OCI-LY7 (cell line): ENCODE results near the gene BICD1. TPM values are rescaled to one million over a fixed set of nuclear protein-coding genes. Genes with fewer than 3 reads are reported as not detected.

Source experiments
- BruUV-seq: library from RNA; stranded (reverse); fragments of 400-500 nt; replicated peaks from 2 replicates; lab custom pipeline; 2021; lab: Mats Ljungman, UMichigan
- CTCF ChIA-PET: fragments of 300-600 bp; sonication (Branson Sonifier 250); formaldehyde crosslinking; loops from one replicate; lab custom pipeline; 2022; ENCODE audit warnings: antibody characterized with exemption; ENCODE audit not compliant: unreplicated experiment; lab: Charles Lee
- POLR2A ChIA-PET: fragments of 300-600 bp; sonication (Branson Sonifier 250); formaldehyde crosslinking; loops from one replicate; lab custom pipeline; 2022; ENCODE audit warnings: antibody characterized with exemption; lab: Charles Lee
- DNase-seq: peaks from one replicate; pipeline ENCODE4 v3.0.0-alpha.2; 2015; ENCODE audit warnings: low spot score
- H2AFZ ChIP-seq: fragments of 200-600 bp; sonication (generic), shearing (Covaris generic); 2 replicates; pipeline ENCODE4 v1.6.1; 2014; ENCODE audit warnings: mild to moderate bottlenecking, antibody characterized with exemption, low read length, moderate library complexity
- H3K27ac ChIP-seq: fragments of 200-600 bp; sonication (generic); 2 replicates; pipeline ENCODE4 v1.5.1; 2014; ENCODE audit warnings: mixed run types, low read depth, mild to moderate bottlenecking, moderate library complexity, low read length, inconsistent platforms; ENCODE audit not compliant: poor library complexity, severe bottlenecking
- H3K36me3 ChIP-seq: fragments of 200-600 bp; sonication (generic); 2 replicates; pipeline ENCODE4 v1.6.1; 2014; ENCODE audit warnings: mild to moderate bottlenecking, antibody characterized with exemption, low read length, moderate library complexity, mixed read lengths; ENCODE audit not compliant: insufficient read depth
- H3K4me1 ChIP-seq: fragments of 200-600 bp; sonication (generic); 2 replicates; pipeline ENCODE4 v1.5.1; 2014; ENCODE audit warnings: mild to moderate bottlenecking, low read length; ENCODE audit not compliant: insufficient read depth, poor library complexity, severe bottlenecking
- H3K4me2 ChIP-seq: fragments of 200-600 bp; sonication (generic); 2 replicates; pipeline ENCODE4 v1.6.1; 2014; ENCODE audit warnings: mild to moderate bottlenecking, low read length
- H3K4me3 ChIP-seq: fragments of 200-600 bp; sonication (generic); 2 replicates; pipeline ENCODE4 v1.5.1; 2014; ENCODE audit warnings: mild to moderate bottlenecking, low read depth, low read length; ENCODE audit not compliant: poor library complexity, severe bottlenecking
- H3K79me2 ChIP-seq: fragments of 200-600 bp; sonication (generic); 2 replicates; pipeline ENCODE4 v1.6.1; 2016; ENCODE audit warnings: low read depth, mild to moderate bottlenecking, low read length, moderate library complexity, mixed read lengths; ENCODE audit not compliant: insufficient read depth
- H3K9me2 ChIP-seq: fragments of 200-600 bp; sonication (generic); 2 replicates; pipeline ENCODE4 v1.6.1; 2016; ENCODE audit warnings: mild to moderate bottlenecking, low read length, mixed read lengths; ENCODE audit not compliant: insufficient read depth
- H3K9me3 ChIP-seq: fragments of 200-600 bp; sonication (generic); 2 replicates; pipeline ENCODE4 v1.6.1; 2014; ENCODE audit warnings: mild to moderate bottlenecking, mixed run types, low read length, mixed read lengths
- H4K20me1 ChIP-seq: fragments of 200-600 bp; sonication (generic); 2 replicates; pipeline ENCODE4 v1.6.1; 2014; ENCODE audit warnings: mild to moderate bottlenecking, antibody characterized with exemption, low read length, moderate library complexity, mixed read lengths; ENCODE audit not compliant: insufficient read depth
- CTCF ChIP-seq: fragments of 200-600 bp; sonication (generic); conservative IDR thresholded peaks from 2 replicates; pipeline ENCODE4 v1.5.1; 2014; ENCODE audit warnings: mild to moderate bottlenecking, antibody characterized with exemption, low read length, moderate library complexity, mixed read lengths
- EZH2phosphoT487 ChIP-seq: fragments of 200-600 bp; sonication (generic); IDR thresholded peaks from 2 replicates; pipeline ENCODE4 v1.6.1; 2018; ENCODE audit warnings: low read depth, borderline replicate concordance, mild to moderate bottlenecking, mixed run types, antibody characterized with exemption, low read length, moderate library complexity, mixed read lengths
- intact Hi-C: fragments of 100-400 bp; cut with micrococcal nuclease; formaldehyde crosslinking; loops from one replicate; pipeline ENCODE4 v1.10.0; 2022; ENCODE audit not compliant: unreplicated experiment
- total RNA-seq, 2 experiments: library from RNA; depleted of rRNA in 1 of 2; stranded (reverse); fragments of >200 nt in 1 of 2; shearing (Covaris generic) in 1 of 2; gene quantifications; 2 replicates each; pipeline ENCODE4 v1.2.3, GENCODE V29; 2014 to 2022

The BICD1 gene
- total RNA-seq, 2 experiments from 2014 or later = 42.9 to 88.2 TPM

- Histone ChIP-seq H3K27ac (no peak overlapping the region), H3K79me2 (peaks cover 88% of the 10 kb centered on the region), H2AFZ (no peak overlapping the region), H3K9me2 (no peaks in the 10 kb centered on the region), H4K20me1 (no peaks in the 10 kb centered on the region), H3K4me3 (no peak overlapping the region), H3K9me3 (no peaks in the 10 kb centered on the region), H3K36me3 (peaks cover 33% of the 10 kb centered on the region), H3K4me1 (peaks cover 21% of the 10 kb centered on the region), H3K4me2 (no peak overlapping the region)
- ChIA-PET CTCF (no interaction called here), POLR2A (interaction anchor here (0.5 to 2.1 kb wide), 7 partner anchors 9 to 1103 kb away, joined by 3 to 15 read pairs (median 3); no protein-coding TSS in a partner anchor)
- intact Hi-C loops = no loop called here
- BruUV-seq = no TSS peak
- no peak for TF ChIP-seq EZH2phosphoT487
- no peak for TF ChIP-seq CTCF
- no peak for DNase-seq
These were observed 18.9 kb downstream of the BICD1 start for GRCh38 chr12:32125455-32126084.

- BruUV-seq = no TSS peak
- no peak overlapping the region for H2AFZ ChIP-seq
- no peak overlapping the region for H3K4me2 ChIP-seq
- no peak for DNase-seq
- ChIA-PET POLR2A (interaction anchor here (2.1 kb wide), 1 partner anchor 11 kb away, joined by 15 read pairs; no protein-coding TSS in a partner anchor), CTCF (no interaction called here)
- H3K36me3 ChIP-seq = peaks cover 44% of the 10 kb centered on the region
- intact Hi-C loops = no loop called here
- H3K4me3 ChIP-seq = no peak overlapping the region
- H3K27ac ChIP-seq = no peak overlapping the region
- no peaks in the 10 kb centered on the region for H3K9me3 ChIP-seq
- TF ChIP-seq EZH2phosphoT487 (no peak), CTCF (no peak)
- H3K79me2 ChIP-seq = peaks cover 88% of the 10 kb centered on the region
- H3K9me2 ChIP-seq = no peaks in the 10 kb centered on the region
- H3K4me1 ChIP-seq = peaks cover 25% of the 10 kb centered on the region
- no peaks in the 10 kb centered on the region for H4K20me1 ChIP-seq
These were observed 20.1 kb downstream of the BICD1 start for GRCh38 chr12:32126720-32127119.

- Histone ChIP-seq H3K4me1 (peaks cover 68% of the 10 kb centered on the region), H3K9me2 (no peaks in the 10 kb centered on the region), H2AFZ (no peak overlapping the region), H3K4me3 (no peak overlapping the region), H3K79me2 (peaks cover 86% of the 10 kb centered on the region), H3K9me3 (no peaks in the 10 kb centered on the region), H3K27ac (no peak overlapping the region), H4K20me1 (no peaks in the 10 kb centered on the region), H3K4me2 (no peak overlapping the region), H3K36me3 (peaks cover 46% of the 10 kb centered on the region)
- intact Hi-C loops = loop anchor here (10.0 kb wide), 2 partner anchors 177 to 237 kb away; partner anchors contain the start of gene RESF1
- no peak for DNase-seq
- ChIA-PET POLR2A (interaction anchor here (0.7 to 2.1 kb wide), 4 partner anchors 17 to 437 kb away, joined by 3 to 6 read pairs (median 5); no protein-coding TSS in a partner anchor), CTCF (no interaction called here)
- BruUV-seq = no TSS peak
- TF ChIP-seq CTCF (no peak), EZH2phosphoT487 (no peak)
These were observed 25.0 kb downstream of the BICD1 start for GRCh38 chr12:32131666-32132065.
